Measurements from ENCODE around the gene ALKBH4. TPM values are rescaled to one million over a fixed set of nuclear protein-coding genes. Genes with fewer than 3 reads are reported as not detected.

Gene ALKBH4
- total and polyA plus RNA-seq, 10 of the 15 experiments (the other 5 are each of a cell fraction or from before 2014, with no cell fraction given): 4.1 to 16.9 (median 11.3) TPM

DNA sequence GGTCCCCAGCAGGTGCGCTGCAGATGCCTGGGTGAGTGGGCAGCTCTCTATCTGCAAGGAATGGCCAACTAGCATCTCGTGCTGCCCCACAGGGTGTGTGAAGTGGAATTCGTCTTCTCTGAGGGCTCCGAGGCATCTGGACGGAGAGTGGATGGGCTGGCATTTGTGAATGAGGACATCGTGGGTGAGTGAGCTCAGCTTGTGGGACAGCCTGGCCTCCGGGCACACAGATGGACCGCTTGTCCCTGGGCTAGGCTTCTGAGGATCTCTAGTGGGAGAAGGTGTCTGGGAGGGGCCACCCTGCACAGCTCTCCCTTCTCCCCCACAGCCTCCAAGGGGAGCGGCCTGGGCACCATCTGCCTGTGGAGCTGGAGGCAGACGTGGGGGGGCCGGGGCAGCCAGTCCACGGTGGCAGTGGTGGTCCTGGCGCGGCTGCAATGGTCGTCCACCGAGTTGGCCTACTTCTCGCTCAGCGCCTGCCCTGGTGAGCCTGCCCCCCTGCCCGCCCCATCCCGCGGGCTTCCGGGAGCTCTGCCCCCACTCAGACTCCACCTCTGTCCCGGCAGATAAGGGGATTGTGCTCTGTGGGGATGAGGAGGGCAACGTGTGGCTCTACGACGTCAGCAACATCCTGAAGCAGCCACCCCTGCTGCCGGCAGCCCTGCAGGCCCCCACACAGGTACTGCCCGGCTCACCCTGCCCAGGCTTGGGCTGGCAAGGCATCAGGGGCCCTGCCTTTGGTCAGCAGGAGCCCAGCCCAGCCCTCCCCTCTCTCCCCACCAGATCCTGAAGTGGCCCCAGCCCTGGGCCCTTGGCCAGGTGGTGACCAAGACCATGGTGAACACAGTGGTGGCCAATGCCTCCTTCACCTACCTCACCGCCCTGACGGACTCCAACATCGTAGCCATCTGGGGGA lies 7.7 kb upstream of the ALKBH4 start (continued):
- TF ChIP-seq, protein P1, sequence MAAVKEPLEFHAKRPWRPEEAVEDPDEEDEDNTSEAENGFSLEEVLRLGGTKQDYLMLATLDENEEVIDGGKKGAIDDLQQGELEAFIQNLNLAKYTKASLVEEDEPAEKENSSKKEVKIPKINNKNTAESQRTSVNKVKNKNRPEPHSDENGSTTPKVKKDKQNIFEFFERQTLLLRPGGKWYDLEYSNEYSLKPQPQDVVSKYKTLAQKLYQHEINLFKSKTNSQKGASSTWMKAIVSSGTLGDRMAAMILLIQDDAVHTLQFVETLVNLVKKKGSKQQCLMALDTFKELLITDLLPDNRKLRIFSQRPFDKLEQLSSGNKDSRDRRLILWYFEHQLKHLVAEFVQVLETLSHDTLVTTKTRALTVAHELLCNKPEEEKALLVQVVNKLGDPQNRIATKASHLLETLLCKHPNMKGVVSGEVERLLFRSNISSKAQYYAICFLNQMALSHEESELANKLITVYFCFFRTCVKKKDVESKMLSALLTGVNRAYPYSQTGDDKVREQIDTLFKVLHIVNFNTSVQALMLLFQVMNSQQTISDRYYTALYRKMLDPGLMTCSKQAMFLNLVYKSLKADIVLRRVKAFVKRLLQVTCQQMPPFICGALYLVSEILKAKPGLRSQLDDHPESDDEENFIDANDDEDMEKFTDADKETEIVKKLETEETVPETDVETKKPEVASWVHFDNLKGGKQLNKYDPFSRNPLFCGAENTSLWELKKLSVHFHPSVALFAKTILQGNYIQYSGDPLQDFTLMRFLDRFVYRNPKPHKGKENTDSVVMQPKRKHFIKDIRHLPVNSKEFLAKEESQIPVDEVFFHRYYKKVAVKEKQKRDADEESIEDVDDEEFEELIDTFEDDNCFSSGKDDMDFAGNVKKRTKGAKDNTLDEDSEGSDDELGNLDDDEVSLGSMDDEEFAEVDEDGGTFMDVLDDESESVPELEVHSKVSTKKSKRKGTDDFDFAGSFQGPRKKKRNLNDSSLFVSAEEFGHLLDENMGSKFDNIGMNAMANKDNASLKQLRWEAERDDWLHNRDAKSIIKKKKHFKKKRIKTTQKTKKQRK (IDR thresholded peaks at IDR 0.05; ENCODE audit: low read depth, low read length): no peak

DNA sequence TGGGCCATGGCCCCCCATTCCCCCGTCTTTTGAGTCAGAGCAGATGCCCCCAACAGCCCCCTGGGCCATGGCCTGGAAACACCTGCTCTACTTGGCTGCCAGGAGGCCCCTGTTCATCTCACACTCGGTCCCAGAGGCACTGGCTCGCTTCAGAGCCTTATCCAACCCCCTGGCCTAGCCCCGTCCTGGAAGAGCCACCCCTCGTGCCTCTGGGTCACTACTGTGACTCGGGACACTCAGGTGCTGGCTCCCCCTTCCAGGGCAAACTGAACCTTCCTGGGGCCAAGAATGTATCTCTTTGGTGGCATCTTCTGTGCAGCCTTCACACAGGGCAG lies 7.1 kb upstream of the ALKBH4 start:
- H3K27ac ChIP-seq (ENCODE audit: control insufficient read depth, insufficient read depth): no peak overlapping the region
- ChIA-PET SMC1A (ENCODE audit: uncharacterized antibody, unreplicated experiment) (no interaction called here), POLR2A (interaction anchor here (0.8 kb wide), 1 partner anchor 36 kb away, joined by 3 read pairs; no protein-coding TSS in a partner anchor), RAD21 (ENCODE audit: unreplicated experiment) (no interaction called here), CTCF (interaction anchor here (0.7 to 1.5 kb wide), 2 partner anchors 56 to 413 kb away, joined by 3 read pairs; no protein-coding TSS in a partner anchor)
- H3K36me3 ChIP-seq (ENCODE audit: control insufficient read depth in 2 of 2, insufficient read depth in 2 of 2, low read length in 1 of 2): peaks cover 6 to 26% of the 10 kb centered on the region in 2 experiments
- TF ChIP-seq POLR2AphosphoS5 (IDR thresholded peaks at IDR 0.05; ENCODE audit: low read length) (peak; percentile 16; the same call in 1 of the 2 replicates), BMI1 (IDR thresholded peaks at IDR 0.05; ENCODE audit: borderline replicate concordance) (no peak)
- TF ChIP-seq, protein P2, sequence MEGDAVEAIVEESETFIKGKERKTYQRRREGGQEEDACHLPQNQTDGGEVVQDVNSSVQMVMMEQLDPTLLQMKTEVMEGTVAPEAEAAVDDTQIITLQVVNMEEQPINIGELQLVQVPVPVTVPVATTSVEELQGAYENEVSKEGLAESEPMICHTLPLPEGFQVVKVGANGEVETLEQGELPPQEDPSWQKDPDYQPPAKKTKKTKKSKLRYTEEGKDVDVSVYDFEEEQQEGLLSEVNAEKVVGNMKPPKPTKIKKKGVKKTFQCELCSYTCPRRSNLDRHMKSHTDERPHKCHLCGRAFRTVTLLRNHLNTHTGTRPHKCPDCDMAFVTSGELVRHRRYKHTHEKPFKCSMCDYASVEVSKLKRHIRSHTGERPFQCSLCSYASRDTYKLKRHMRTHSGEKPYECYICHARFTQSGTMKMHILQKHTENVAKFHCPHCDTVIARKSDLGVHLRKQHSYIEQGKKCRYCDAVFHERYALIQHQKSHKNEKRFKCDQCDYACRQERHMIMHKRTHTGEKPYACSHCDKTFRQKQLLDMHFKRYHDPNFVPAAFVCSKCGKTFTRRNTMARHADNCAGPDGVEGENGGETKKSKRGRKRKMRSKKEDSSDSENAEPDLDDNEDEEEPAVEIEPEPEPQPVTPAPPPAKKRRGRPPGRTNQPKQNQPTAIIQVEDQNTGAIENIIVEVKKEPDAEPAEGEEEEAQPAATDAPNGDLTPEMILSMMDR (IDR thresholded peaks at IDR 0.05 in 2 of 3, conservative IDR thresholded peaks at IDR 0.05 in 1 of 3; ENCODE audit: control insufficient read depth in 2 of 3, extremely low read depth in 1 of 3, insufficient read depth in 1 of 3, low read depth in 3 of 3, low read length in 3 of 3): no peak
- H2AFZ ChIP-seq (ENCODE audit: control insufficient read depth, low read depth, low read length): no peak overlapping the region
- H3K27me3 ChIP-seq (replicated peaks in 1 of 2; ENCODE audit: control insufficient read depth in 2 of 2, insufficient read depth in 2 of 2, low read length in 1 of 2): no peaks in the 10 kb centered on the region
- intact Hi-C loops (cut with micrococcal nuclease; ENCODE audit: unreplicated experiment): no loop called here
- no peak for FAIRE-seq
- H3K4me2 ChIP-seq (ENCODE audit: control insufficient read depth, insufficient read depth): no peak overlapping the region
- peaks cover 1% of the 10 kb centered on the region; the same call in 1 of the 2 replicates for H3K79me2 ChIP-seq (ENCODE audit: control insufficient read depth, insufficient read depth, low read length)
- no TSS peak for BruUV-seq (replicated peaks)
- 79% methylated on average over 6 of the region's 6 CpGs for WGBS (ENCODE audit: insufficient coverage, insufficient replicate concordance, low lambda C conversion rate, missing lambda C conversion rate)
- no peak overlapping the region for H3K4me3 ChIP-seq
- H3K4me1 ChIP-seq (ENCODE audit: control insufficient read depth, insufficient read depth, low read length): 0 out of 2 replicates have a peak, but pooled peaks cover 2% of the 10 kb centered on the region
- H3K9ac ChIP-seq (ENCODE audit: control insufficient read depth, insufficient read depth, low read length): no peak overlapping the region
- H3K9me3 ChIP-seq (replicated peaks; ENCODE audit: control insufficient read depth, insufficient read depth, low read length): no peaks in the 10 kb centered on the region
- no peaks in the 10 kb centered on the region for H4K20me1 ChIP-seq (ENCODE audit: control insufficient read depth, insufficient read depth)
- no peak for DNase-seq (ENCODE audit: low read depth, low spot score)
- in situ Hi-C loops (cut with MboI): no loop called here
- no peak for ATAC-seq

All from GM12878 (cell line).